ENCODE data around the gene TOM1.
"Not testable (repeated sequence)": the region's sequence is repeated elsewhere in the genome, so short reads cannot be mapped to it uniquely, and the experiment has no call there.

TOM1 gene

DNA sequence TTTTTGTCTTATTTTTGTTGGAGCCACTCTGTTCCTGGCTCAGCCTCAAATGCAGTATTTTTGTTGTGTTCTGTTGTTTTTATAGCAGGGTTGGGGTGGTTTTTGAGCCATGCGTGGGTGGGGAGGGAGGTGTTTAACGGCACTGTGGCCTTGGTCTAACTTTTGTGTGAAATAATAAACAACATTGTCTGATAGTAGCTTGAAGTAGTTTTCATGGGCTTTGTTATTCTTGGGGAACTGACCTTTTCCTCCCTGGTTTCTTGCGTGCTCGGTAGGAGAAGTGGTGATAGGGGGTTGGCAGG is 94.3 kb downstream of the TOM1 start:
- TF ChIP-seq LEF1 (IDR thresholded peaks at IDR 0.05; ENCODE audit: borderline replicate concordance): no peak
- ChIA-PET POLR2A (no interaction called here), CTCF (no interaction called here)
- no peak for DNase-seq (ENCODE audit: extremely low spot score)

DNA sequence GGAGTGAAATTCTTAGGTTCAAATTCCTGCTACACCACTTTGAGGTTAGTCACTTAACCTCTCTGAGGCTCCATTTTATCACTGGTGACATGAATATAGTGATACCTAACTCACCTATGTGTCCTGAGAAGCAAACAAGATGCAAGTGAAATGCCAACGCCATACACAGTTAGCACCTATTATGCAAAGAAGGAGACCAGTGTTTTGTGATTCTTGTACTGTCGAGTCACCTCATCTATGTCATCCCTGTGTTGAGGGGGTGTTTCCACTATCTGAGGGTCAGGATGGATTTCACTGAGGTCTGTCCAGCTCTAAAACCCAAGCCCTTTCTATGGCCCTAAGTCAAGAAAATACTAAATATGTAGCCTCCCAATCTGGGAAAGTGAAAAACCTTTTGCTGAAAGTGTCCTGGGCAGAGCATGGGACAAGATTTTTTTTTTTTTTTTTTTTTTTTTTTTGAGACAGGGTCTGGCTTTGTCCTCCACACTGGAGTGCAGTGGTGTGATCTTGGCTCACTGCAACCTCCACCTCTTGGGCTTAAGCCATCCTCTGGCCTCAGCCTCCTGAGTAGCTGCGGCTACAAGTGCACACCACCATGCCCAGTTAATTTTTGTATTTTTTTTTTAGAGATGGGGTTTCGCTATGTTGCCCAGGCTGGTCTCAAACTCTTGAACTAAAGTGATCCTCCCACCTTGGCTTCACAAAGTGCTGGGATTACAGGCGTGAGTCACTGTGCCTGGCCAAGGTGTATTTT is 95.3 kb downstream of the TOM1 start:
- POLR2A ChIA-PET: no interaction called here
- TF ChIP-seq SP1 (IDR thresholded peaks at IDR 0.05) (no peak), FOXM1 (IDR thresholded peaks at IDR 0.05; ENCODE audit: borderline replicate concordance) (no peak), BHLHE40 (IDR thresholded peaks at IDR 0.05; ENCODE audit: borderline replicate concordance) (no peak), ZNF384 (IDR thresholded peaks at IDR 0.05) (0 out of 2 replicates have a peak, but pooled peaks have one; percentile 7), LEF1 (IDR thresholded peaks at IDR 0.05; ENCODE audit: borderline replicate concordance) (no peak), HDGF (IDR thresholded peaks at IDR 0.05; ENCODE audit: borderline replicate concordance) (no peak), CTBP1 (IDR thresholded peaks at IDR 0.05; ENCODE audit: borderline replicate concordance) (no peak), FOXA1 (IDR thresholded peaks at IDR 0.05) (no peak)
- CTCF ChIA-PET: no interaction called here
- DNase-seq (ENCODE audit: extremely low spot score): no peak

- CTCF ChIA-PET; DNase-seq (ENCODE audit: extremely low spot score); POLR2A ChIA-PET: not testable (repeated sequence)
Measured at GRCh38 chr22:35396622-35397021, 96.9 kb downstream of the TOM1 start.

DNA sequence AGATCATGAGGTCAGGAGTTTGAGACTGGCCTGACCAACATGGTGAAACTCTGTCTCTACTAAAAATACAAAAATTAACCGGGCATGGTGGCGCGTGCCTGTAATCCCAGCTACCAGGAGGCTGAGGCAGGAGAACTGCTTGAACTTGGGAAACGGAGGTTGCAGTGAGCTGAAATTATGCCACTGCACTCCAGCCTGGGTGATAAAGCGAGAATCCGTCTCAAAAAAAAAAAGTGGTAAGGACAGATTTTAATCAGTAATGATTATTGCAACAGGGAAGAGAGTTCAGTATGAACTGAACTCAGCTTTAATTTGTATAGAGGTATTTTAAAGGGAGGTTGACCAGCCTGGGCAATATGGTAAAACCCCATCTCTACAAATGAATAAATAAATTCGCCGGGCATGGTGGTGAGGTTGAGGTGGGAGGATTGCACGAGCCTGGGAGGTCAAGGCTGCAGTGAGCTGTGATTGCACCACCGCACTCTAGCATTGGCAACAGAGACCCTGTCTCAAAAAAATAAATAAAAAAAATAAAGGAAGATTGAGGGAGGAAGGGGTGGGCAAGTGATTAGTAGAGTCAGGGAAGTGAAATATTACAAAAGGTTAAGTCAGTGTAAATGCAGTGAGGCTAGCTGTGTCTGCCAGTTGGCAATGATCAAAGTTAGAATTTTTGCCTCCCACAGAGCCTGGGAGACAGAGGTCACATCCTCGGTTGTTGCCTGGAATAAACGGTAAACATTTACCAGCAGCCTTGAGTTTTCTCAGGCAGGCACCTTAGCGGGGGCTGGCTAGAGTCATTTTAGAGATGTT is 97.6 kb downstream of the TOM1 start:
- TF ChIP-seq ZNF384 (IDR thresholded peaks at IDR 0.05) (no peak), L3MBTL2 (conservative IDR thresholded peaks at IDR 0.05) (no peak), LEF1 (IDR thresholded peaks at IDR 0.05; ENCODE audit: borderline replicate concordance) (no peak), FOXA1 (IDR thresholded peaks at IDR 0.05) (no peak), FOXK2 (IDR thresholded peaks at IDR 0.05) (no peak), FOXM1 (IDR thresholded peaks at IDR 0.05; ENCODE audit: borderline replicate concordance) (no peak), BHLHE40 (IDR thresholded peaks at IDR 0.05; ENCODE audit: borderline replicate concordance) (no peak), SUZ12 (IDR thresholded peaks at IDR 0.05) (no peak), HDGF (IDR thresholded peaks at IDR 0.05; ENCODE audit: borderline replicate concordance) (no peak), ELF4 (IDR thresholded peaks at IDR 0.05) (no peak)

More for the DNA sequence above, 97.6 kb downstream of the TOM1 start:
- POLR2A ChIA-PET: interaction anchor here (0.9 to 2.5 kb wide), 2 partner anchors 46 to 97 kb away, joined by 3 to 12 read pairs; partner anchors contain the start of gene TOM1
- DNase-seq (ENCODE audit: extremely low spot score): no peak
- CTCF ChIA-PET: interaction anchor here (0.7 kb wide), 1 partner anchor 22 kb away, joined by 3 read pairs; no protein-coding TSS in a partner anchor
